Chondrocyte (in vitro differentiated cells): Measurements from ENCODE around the gene MAST3. TPM values are rescaled to one million over a fixed set of nuclear protein-coding genes. Genes with fewer than 3 reads are reported as not detected.

Source experiments
- DNase-seq: peaks from one replicate; pipeline ENCODE4 v3.0.0; 2021; ENCODE audit warnings: mixed read lengths, low spot score
- H3K27ac Mint-ChIP-seq: one replicate; pipeline ENCODE4 v1.8.0; 2021; ENCODE audit warnings: mild to moderate bottlenecking, moderate library complexity, mixed read lengths; ENCODE audit not compliant: unreplicated experiment
- H3K27me3 Mint-ChIP-seq: 2 replicates; pipeline ENCODE4 v1.8.0; 2021; ENCODE audit warnings: low read depth, mixed read lengths
- H3K36me3 Mint-ChIP-seq: 2 replicates; pipeline ENCODE4 v1.8.0; 2021; ENCODE audit warnings: low read depth, mixed read lengths
- H3K4me1 Mint-ChIP-seq: 2 replicates; pipeline ENCODE4 v1.8.0; 2021; ENCODE audit warnings: low read depth, mild to moderate bottlenecking, mixed read lengths
- H3K4me3 Mint-ChIP-seq: one replicate; pipeline ENCODE4 v1.8.0; 2021; ENCODE audit warnings: mild to moderate bottlenecking, moderate library complexity, mixed read lengths; ENCODE audit not compliant: unreplicated experiment
- H3K9me3 Mint-ChIP-seq: 2 replicates; pipeline ENCODE4 v1.8.0; 2021; ENCODE audit warnings: low read depth, mixed read lengths
- CTCF ChIP-seq: fragments of 200-600 bp; sonication (generic); IDR thresholded peaks from 2 replicates; pipeline ENCODE4 v1.5.0; 2021; ENCODE audit warnings: antibody characterized with exemption, mild to moderate bottlenecking, moderate library complexity
- total RNA-seq: library from RNA; stranded (reverse); gene quantifications from 3 replicates; pipeline ENCODE4 v1.2.1, GENCODE V29; 2021

Gene MAST3
- total RNA-seq, 1 donor from 2014 or later: 10.1 TPM

DNA sequence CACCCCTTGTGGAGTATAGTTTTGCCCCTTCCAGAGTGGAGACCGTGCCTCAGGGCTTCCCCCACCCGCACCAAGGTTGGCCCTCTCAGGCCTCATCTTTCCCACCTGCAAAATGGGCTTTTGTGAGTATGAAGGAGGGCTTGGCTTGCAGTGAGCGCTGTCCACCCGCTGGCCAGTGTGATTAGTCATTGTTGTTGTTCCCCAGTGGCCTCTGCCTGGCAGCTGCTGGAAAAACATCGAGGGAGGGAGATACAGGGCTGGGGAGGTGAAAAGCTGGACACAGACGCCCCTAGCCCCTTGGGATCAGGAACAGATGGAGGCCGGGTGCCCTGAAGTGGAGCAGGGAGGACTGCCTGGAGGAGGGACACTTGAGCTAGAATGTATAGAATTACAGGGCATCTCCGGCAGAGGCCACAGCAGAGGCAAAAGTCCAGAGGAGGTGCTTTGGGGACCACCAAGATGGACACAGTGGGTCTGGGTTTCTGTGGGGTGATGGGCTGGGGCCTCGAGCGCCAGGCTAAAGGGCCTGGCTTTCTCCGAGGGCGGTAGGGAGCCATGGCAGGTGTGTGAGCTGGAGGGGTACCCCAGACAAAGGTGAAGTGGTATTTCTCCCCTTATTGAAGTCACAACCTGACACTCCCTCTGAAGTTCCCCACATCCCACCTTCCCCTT lies 6.9 kb upstream of the MAST3 start:
- Mint-ChIP-seq H3K4me3 (no peak overlapping the region), H3K27me3 (no peaks in the 10 kb centered on the region), H3K36me3 (no peaks in the 10 kb centered on the region), H3K9me3 (no peaks in the 10 kb centered on the region), H3K4me1 (peaks cover 25% of the 10 kb centered on the region), H3K27ac (no peak overlapping the region)
- no peak for DNase-seq
- TF ChIP-seq CTCF: no peak

- H3K36me3 Mint-ChIP-seq: no peaks in the 10 kb centered on the region
- H3K27ac Mint-ChIP-seq: no peak overlapping the region
- H3K4me1 Mint-ChIP-seq: peaks cover 25% of the 10 kb centered on the region
- no peaks in the 10 kb centered on the region for H3K27me3 Mint-ChIP-seq
- H3K9me3 Mint-ChIP-seq: no peaks in the 10 kb centered on the region
- TF ChIP-seq CTCF: no peak
- H3K4me3 Mint-ChIP-seq: no peak overlapping the region
- no peak for DNase-seq
These were observed 6.4 kb upstream of the MAST3 start for GRCh38 chr19:18091217-18091608.

- peak overlapping the region; percentile 61 for H3K27ac Mint-ChIP-seq
- peaks cover 28% of the 10 kb centered on the region for H3K4me1 Mint-ChIP-seq
- DNase-seq: no peak
- no peak overlapping the region for H3K4me3 Mint-ChIP-seq
- H3K27me3 Mint-ChIP-seq: peaks cover 2% of the 10 kb centered on the region
- no peak for TF ChIP-seq CTCF
- H3K36me3 Mint-ChIP-seq: no peaks in the 10 kb centered on the region
- no peaks in the 10 kb centered on the region for H3K9me3 Mint-ChIP-seq
These were observed 4.0 kb upstream of the MAST3 start for GRCh38 chr19:18093439-18094161.

DNA sequence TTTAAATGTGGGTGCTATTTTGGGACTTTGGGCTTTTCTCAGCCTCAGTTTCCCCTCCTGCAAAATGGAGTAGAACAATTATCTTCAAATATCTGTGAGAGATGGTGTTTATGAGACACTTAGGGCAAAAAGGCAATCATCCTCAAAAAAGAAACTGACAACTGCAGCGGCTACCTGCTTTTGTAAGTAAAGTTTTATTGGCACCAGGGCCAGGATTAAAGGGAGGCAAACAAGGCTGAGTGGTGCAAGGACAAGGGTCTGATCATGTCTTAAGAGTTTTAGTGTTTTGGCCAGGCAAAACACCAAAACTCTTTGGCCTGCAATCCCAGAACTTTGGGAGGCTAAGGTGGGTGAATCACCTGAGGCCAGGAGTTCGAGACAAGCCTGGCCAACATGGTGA lies 1.3 kb upstream of the MAST3 start:
- peaks cover 15% of the 10 kb centered on the region for H3K27me3 Mint-ChIP-seq
- H3K36me3 Mint-ChIP-seq: no peaks in the 10 kb centered on the region
- no peak for TF ChIP-seq CTCF
- H3K4me1 Mint-ChIP-seq: peaks cover 27% of the 10 kb centered on the region
- H3K27ac Mint-ChIP-seq: no peak overlapping the region
- DNase-seq: no peak
- H3K9me3 Mint-ChIP-seq: no peaks in the 10 kb centered on the region
- H3K4me3 Mint-ChIP-seq: no peak overlapping the region

GRCh38 chr19:18097993-18098890 lies 664 bp downstream of the MAST3 start:
- peaks cover 27% of the 10 kb centered on the region for H3K4me1 Mint-ChIP-seq
- peak overlapping the region; percentile 64 for H3K4me3 Mint-ChIP-seq
- H3K27me3 Mint-ChIP-seq: peaks cover 15% of the 10 kb centered on the region
- H3K27ac Mint-ChIP-seq: no peak overlapping the region
- DNase-seq: no peak
- no peaks in the 10 kb centered on the region for H3K9me3 Mint-ChIP-seq
- no peak for TF ChIP-seq CTCF
- H3K36me3 Mint-ChIP-seq: no peaks in the 10 kb centered on the region
